Right atrium auricular region (tissue), 2 donors: ENCODE measurements around the gene FMNL2. TPM values are rescaled to one million over a fixed set of nuclear protein-coding genes. Genes with fewer than 3 reads are reported as not detected.

Experiments used
- DNase-seq: peaks from one replicate; pipeline ENCODE4 v3.0.0-alpha.2; 2019; ENCODE audit warnings: low spot score
- H3K27ac ChIP-seq, 2 donors: fragments of 200-600 bp; sonication (generic); 1 replicate in 1 of 2; 2 replicates in 1 of 2; pipeline ENCODE4 v1.5.1; 2016 to 2019
- H3K27me3 ChIP-seq, 2 donors: fragments of 200-600 bp; sonication (generic); one replicate each; pipeline versions ENCODE4 v1.5.1 to v1.6.0; 2017 to 2019
- H3K36me3 ChIP-seq: fragments of 200-600 bp; sonication (generic); one replicate; pipeline ENCODE4 v1.5.1; 2016
- H3K4me1 ChIP-seq, 2 donors: fragments of 200-600 bp; sonication (generic); one replicate each; pipeline versions ENCODE4 v1.5.1 to v1.6.0; 2017 to 2019
- H3K4me3 ChIP-seq, 2 donors: fragments of 200-600 bp; sonication (generic); 1 replicate in 1 of 2; 2 replicates in 1 of 2; pipeline ENCODE4 v1.5.1; 2017 to 2019; ENCODE audit warnings: mild to moderate bottlenecking in 1 of 2, moderate library complexity in 1 of 2
- H3K9me3 ChIP-seq, 2 donors: fragments of 200-600 bp; sonication (generic); one replicate each; pipeline ENCODE4 v1.5.1; 2019
- total RNA-seq, 2 donors: library from RNA; depleted of rRNA; stranded (reverse); fragments of >200 nt; gene quantifications; one replicate each; pipeline ENCODE4 v1.1.0, GENCODE V29; 2016
- TF ChIP-seq, protein P1 (sequence below), 2 donors: fragments of 200-600 bp; sonication (generic); IDR thresholded peaks; one replicate each; pipeline ENCODE4 v1.5.1; 2019; ENCODE audit warnings: antibody characterized with exemption in 2 of 2

Gene FMNL2
- total RNA-seq, 2 donors from 2014 or later = 6.0 to 11.5 TPM

DNA sequence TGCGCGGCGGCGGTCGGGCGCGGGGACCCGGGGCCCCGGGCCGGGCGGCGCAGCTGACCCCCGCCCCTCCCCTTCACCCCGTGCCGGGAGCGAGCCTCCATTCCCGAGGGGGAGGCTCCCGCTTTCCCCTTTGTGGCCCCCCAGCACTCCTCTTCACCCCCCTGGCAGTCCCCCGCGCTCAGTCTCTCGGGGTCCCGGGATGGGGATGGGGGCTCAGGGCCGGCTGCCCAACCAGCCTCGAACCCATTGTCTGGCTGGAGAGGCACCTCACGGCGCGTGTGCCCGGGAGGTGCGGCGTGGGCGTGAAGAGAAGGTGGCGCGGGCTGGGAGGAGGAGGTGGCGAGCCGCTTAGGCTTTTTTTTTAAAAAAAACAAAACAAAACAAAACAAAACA, 748 bp downstream of the FMNL2 start:
- no peak for DNase-seq
- Histone ChIP-seq H3K27me3 (no peaks in the 10 kb centered on the region), H3K4me1 (peaks cover 0 to 27% of the 10 kb centered on the region in 2 donors), H3K9me3 (no peaks in the 10 kb centered on the region), H3K27ac (peak overlapping the region; percentile 88 to 91), H3K4me3 (peak overlapping the region; percentile 86 to 96), H3K36me3 (no peaks in the 10 kb centered on the region)
- TF ChIP-seq, protein P1, sequence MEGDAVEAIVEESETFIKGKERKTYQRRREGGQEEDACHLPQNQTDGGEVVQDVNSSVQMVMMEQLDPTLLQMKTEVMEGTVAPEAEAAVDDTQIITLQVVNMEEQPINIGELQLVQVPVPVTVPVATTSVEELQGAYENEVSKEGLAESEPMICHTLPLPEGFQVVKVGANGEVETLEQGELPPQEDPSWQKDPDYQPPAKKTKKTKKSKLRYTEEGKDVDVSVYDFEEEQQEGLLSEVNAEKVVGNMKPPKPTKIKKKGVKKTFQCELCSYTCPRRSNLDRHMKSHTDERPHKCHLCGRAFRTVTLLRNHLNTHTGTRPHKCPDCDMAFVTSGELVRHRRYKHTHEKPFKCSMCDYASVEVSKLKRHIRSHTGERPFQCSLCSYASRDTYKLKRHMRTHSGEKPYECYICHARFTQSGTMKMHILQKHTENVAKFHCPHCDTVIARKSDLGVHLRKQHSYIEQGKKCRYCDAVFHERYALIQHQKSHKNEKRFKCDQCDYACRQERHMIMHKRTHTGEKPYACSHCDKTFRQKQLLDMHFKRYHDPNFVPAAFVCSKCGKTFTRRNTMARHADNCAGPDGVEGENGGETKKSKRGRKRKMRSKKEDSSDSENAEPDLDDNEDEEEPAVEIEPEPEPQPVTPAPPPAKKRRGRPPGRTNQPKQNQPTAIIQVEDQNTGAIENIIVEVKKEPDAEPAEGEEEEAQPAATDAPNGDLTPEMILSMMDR (IDR thresholded peaks at IDR 0.05) = no peak

GRCh38 chr2:152336119-152336853, 1.3 kb downstream of the FMNL2 start:
- Histone ChIP-seq H3K4me1 (peaks cover 0 to 33% of the 10 kb centered on the region in 2 donors), H3K4me3 (peak overlapping the region; percentile 86 to 96), H3K27me3 (no peaks in the 10 kb centered on the region), H3K36me3 (no peaks in the 10 kb centered on the region), H3K9me3 (no peaks in the 10 kb centered on the region), H3K27ac (peak overlapping the region; percentile 88 to 91)
- peak; percentile 75 for DNase-seq
- TF ChIP-seq, protein P1 (IDR thresholded peaks at IDR 0.05) = no peak

GRCh38 chr2:152336854-152337510, 2.0 kb downstream of the FMNL2 start:
- Histone ChIP-seq H3K4me3 (peak overlapping the region; percentile 86 to 96), H3K27ac (peak overlapping the region; percentile 88 to 91), H3K4me1 (peaks cover 0 to 35% of the 10 kb centered on the region in 2 donors), H3K9me3 (no peaks in the 10 kb centered on the region), H3K27me3 (no peaks in the 10 kb centered on the region), H3K36me3 (no peaks in the 10 kb centered on the region)
- peak; percentile 66 for DNase-seq
- TF ChIP-seq, protein P1 (IDR thresholded peaks at IDR 0.05) = no peak

GRCh38 chr2:152337511-152337903, 2.5 kb downstream of the FMNL2 start:
- Histone ChIP-seq H3K4me1 (peaks cover 0 to 35% of the 10 kb centered on the region in 2 donors), H3K27me3 (no peaks in the 10 kb centered on the region), H3K27ac (no peak overlapping the region), H3K4me3 (no peak overlapping the region), H3K9me3 (no peaks in the 10 kb centered on the region), H3K36me3 (no peaks in the 10 kb centered on the region)
- TF ChIP-seq, protein P1 (IDR thresholded peaks at IDR 0.05) = no peak
- no peak for DNase-seq

- Histone ChIP-seq H3K4me3 (no peak overlapping the region), H3K27ac (no peak overlapping the region), H3K9me3 (no peaks in the 10 kb centered on the region), H3K27me3 (no peaks in the 10 kb centered on the region), H3K4me1 (peaks cover 0 to 28% of the 10 kb centered on the region in 2 donors), H3K36me3 (no peaks in the 10 kb centered on the region)
- no peak for DNase-seq
- TF ChIP-seq, protein P1 (IDR thresholded peaks at IDR 0.05) = no peak
These were observed 4.7 kb downstream of the FMNL2 start for GRCh38 chr2:152339556-152340286.
